SK-N-MC (cell line): ENCODE measurements around the gene SCN7A.
A peak's percentile ranks its signal among the peaks of the same experiment; 100 is the strongest.
"Not testable (repeated sequence)": the region's sequence is repeated elsewhere in the genome, so short reads cannot be mapped to it uniquely, and the experiment has no call there.

Experiments used
- DNase-seq: peaks from one replicate; pipeline ENCODE4 v3.0.0-alpha.2; 2011; ENCODE audit warnings: low read depth, low spot score
- H3K27ac ChIP-seq: fragments of 200-600 bp; sonication (generic); 2 replicates; pipeline ENCODE4 v1.5.1; 2016; ENCODE audit warnings: mixed run types
- H3K36me3 ChIP-seq: fragments of 200-600 bp; sonication (generic); 2 replicates; pipeline ENCODE4 v1.6.1; 2017; ENCODE audit warnings: antibody characterized with exemption, low read length, mixed read lengths; ENCODE audit not compliant: insufficient read depth
- H3K4me3 ChIP-seq: fragments of 200-600 bp; sonication (generic); 2 replicates; pipeline ENCODE4 v1.5.1; 2016
- H3K9ac ChIP-seq: fragments of 200-600 bp; sonication (generic); 2 replicates; pipeline ENCODE4 v1.8.0; 2017; ENCODE audit warnings: mixed run types, mixed read lengths; ENCODE audit not compliant: insufficient read length
- H3K9me3 ChIP-seq: fragments of 200-600 bp; sonication (generic); 2 replicates; pipeline ENCODE4 v1.6.1; 2017; ENCODE audit warnings: low read depth, mild to moderate bottlenecking, antibody characterized with exemption, low read length, moderate library complexity, mixed read lengths
- EZH2 ChIP-seq: fragments of 200-600 bp; sonication (generic); IDR thresholded peaks from one replicate; pipeline ENCODE4 v1.6.1; 2017; ENCODE audit warnings: antibody characterized with exemption
- FOXP2 ChIP-seq: optimal IDR thresholded peaks from 2 replicates; pipeline ENCODE3; 2011; ENCODE audit warnings: mild to moderate bottlenecking, moderate library complexity; ENCODE audit not compliant: insufficient read depth; ENCODE audit errors: extremely low read length, control extremely low read depth
- POLR2AphosphoS5 ChIP-seq: IDR thresholded peaks from 2 replicates; pipeline ENCODE4 v1.6.1; 2012; ENCODE audit warnings: mild to moderate bottlenecking, low read depth, low read length, borderline replicate concordance

Gene SCN7A

GRCh38 chr2:166364476-166365161 lies 129.4 kb downstream of the SCN7A start:
- H3K36me3 ChIP-seq: no peaks in the 10 kb centered on the region
- H3K4me3 ChIP-seq: no peak overlapping the region
- DNase-seq: no peak
- no peak overlapping the region for H3K9ac ChIP-seq
- no peaks in the 10 kb centered on the region for H3K9me3 ChIP-seq
- no peak for TF ChIP-seq FOXP2
- no peak for TF ChIP-seq EZH2
- no peak for TF ChIP-seq POLR2AphosphoS5
- H3K27ac ChIP-seq: no peak overlapping the region

- no peak for DNase-seq
- no peaks in the 10 kb centered on the region for H3K9me3 ChIP-seq
- H3K9ac ChIP-seq: no peak overlapping the region
Measured at GRCh38 chr2:166361351-166362153, 132.5 kb downstream of the SCN7A start.

GRCh38 chr2:166360906-166361305 lies 133.1 kb downstream of the SCN7A start:
- Histone ChIP-seq H3K27ac (peak overlapping the region; percentile 93), H3K9me3 (no peaks in the 10 kb centered on the region), H3K4me3 (peak overlapping the region; percentile 49), H3K36me3 (no peaks in the 10 kb centered on the region), H3K9ac (no peak overlapping the region)
- TF ChIP-seq POLR2AphosphoS5: no peak
- no peak for TF ChIP-seq EZH2
- TF ChIP-seq FOXP2: no peak
- no peak for DNase-seq

More at GRCh38 chr2:166361351-166362153, 132.5 kb downstream of the SCN7A start:
- H3K27ac ChIP-seq: peak overlapping the region; percentile 93
- H3K4me3 ChIP-seq: peak overlapping the region; percentile 49
- no peaks in the 10 kb centered on the region for H3K36me3 ChIP-seq
- TF ChIP-seq POLR2AphosphoS5: no peak
- no peak for TF ChIP-seq EZH2
- no peak for TF ChIP-seq FOXP2

- no peak for TF ChIP-seq EZH2
- peak; percentile 60; the same call in 1 of the 2 replicates for TF ChIP-seq POLR2AphosphoS5
- TF ChIP-seq FOXP2: peak; percentile 66
- peak; percentile 66 for DNase-seq
- H3K9ac ChIP-seq: no peak overlapping the region
- no peaks in the 10 kb centered on the region for H3K36me3 ChIP-seq
- H3K27ac ChIP-seq: peak overlapping the region; percentile 93
- H3K9me3 ChIP-seq: no peaks in the 10 kb centered on the region
- peak overlapping the region; percentile 49 for H3K4me3 ChIP-seq
Measured at GRCh38 chr2:166360426-166360825, 133.6 kb downstream of the SCN7A start.

GRCh38 chr2:166357950-166358321 lies 136.1 kb downstream of the SCN7A start:
- H3K4me3 ChIP-seq, DNase-seq, H3K9ac ChIP-seq, H3K27ac ChIP-seq, H3K9me3 ChIP-seq, H3K36me3 ChIP-seq: not testable (repeated sequence)

- 0 out of 2 replicates have a peak overlapping the region, but pooled peaks have one; percentile 12 for H3K27ac ChIP-seq
- DNase-seq: no peak
Measured at GRCh38 chr2:166357068-166357949, 136.7 kb downstream of the SCN7A start.

More at GRCh38 chr2:166357068-166357949, 136.7 kb downstream of the SCN7A start:
- Histone ChIP-seq H3K36me3 (no peaks in the 10 kb centered on the region), H3K4me3 (no peak overlapping the region), H3K9me3 (no peaks in the 10 kb centered on the region), H3K9ac (no peak overlapping the region)
- TF ChIP-seq POLR2AphosphoS5 (no peak), EZH2 (no peak), FOXP2 (no peak)
